ENCODE results near the gene ACVR1B.
A peak's percentile ranks its signal among the peaks of the same experiment; 100 is the strongest.

The ACVR1B gene

DNA sequence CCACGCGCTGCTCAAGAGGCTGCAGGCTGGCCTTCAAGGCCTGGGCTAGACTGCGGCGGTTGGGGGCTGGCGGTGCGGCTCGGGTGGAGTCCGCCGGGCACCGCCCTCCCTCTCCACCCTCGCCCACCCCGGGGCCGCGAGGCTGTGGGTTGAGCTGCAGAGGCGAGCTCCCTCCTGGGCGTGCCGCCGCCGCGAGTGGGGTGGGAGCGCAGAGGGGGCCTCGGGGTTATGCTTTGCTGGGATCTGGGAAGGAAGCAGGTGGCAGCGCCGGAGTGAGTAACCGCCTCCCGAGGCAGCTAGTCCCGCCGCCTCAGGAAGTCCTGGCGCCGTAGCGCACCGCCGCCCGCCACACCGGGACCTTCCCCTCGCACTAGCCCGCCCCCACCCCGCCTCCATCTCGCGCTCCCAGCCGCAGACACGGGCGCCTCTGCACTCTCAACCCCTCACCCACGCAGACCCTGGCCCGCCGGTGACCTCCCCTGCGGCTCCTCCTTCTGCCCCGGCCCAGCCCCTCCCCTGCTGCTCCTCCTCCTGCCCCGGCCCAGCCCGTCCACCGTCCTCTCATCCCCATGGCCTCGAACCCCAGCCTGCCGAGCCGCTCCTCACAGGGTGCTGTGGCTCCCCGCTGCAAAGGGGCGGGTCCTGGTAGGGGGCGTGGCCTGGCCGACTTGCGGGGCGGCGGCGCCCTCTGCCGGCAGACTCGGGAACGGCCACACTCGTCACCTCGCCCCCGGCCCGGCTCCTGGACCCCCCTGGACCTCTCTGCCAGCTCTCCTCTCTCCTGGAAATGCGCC is 71.9 kb downstream of the ACVR1B start:
- peak; percentile 86 for DNase-seq (ENCODE audit: low read depth)

DNA sequence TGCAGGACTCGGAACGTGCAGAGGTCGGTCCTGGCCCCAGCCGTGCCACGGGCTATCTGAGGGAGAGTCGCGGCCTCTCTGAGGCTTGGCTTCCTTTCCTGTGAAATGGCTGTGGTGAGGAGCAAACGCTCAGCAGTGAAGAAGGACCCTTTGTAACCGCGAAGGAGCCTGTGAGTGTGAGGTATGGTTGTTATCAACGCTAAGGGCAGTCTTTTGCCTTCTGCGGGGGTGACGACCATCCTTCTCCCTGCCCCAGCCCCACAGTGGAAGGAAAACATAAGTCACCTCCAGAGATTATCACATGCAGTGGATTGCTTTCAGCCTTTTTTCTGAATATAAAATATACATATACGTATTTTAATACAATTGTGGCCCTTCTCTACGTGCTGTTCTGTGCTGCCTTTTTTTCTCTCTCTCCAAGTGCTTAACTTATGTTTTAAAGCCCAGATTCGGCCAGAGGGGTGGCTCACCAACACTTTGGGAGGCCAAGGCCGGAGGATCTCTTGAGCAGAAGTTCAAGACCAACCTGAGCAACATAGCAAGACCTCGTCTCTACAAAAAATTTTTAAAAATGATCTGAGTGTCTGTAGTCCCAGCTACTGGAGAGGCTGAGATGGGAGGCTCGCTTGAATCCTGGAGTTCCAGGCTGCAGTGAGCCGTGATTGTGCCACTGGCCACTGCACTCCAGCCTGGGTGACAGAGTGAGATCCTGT is 72.6 kb downstream of the ACVR1B start:
- no peak for DNase-seq (ENCODE audit: low read depth)

DNA sequence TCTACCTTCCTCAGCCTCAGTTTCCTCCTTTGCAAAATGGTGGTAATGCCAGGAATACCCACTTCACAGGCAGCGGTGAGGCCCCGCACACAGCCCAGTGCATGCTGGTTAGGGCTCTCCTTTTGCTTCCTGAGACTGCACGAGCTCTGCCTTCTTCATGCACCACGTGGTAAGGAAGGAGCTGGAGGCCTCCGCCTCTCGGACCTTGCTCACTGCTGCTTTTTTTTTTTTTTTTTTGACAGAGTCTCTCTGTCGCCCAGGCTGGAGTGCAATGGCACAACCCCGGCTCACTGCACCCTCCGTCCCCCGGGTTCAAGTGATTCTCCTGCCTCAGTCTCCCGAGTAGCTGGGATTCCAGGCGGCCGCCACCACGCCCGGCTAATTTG is 73.3 kb downstream of the ACVR1B start:
- DNase-seq (ENCODE audit: low read depth): no peak

DNA sequence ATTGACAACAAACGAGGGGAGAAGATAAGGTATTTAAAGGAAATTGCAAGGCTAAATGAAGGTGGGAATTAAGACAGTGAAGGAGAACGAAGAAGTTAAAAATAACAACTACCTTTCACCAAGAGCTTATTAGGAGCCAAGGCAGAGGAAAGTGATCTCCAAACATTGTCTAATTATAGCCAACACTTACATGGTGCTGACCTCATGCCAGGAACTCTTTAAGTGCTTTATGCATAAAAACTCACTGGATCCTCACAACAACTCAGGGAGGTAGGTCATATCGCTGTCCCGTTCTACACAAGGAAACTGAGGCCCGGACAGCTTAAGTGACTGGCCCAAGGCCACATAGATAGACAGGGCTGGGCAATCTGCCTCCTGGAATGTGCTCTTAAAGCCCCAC is 74.8 kb downstream of the ACVR1B start:
- no peak for DNase-seq (ENCODE audit: low read depth)

DNA sequence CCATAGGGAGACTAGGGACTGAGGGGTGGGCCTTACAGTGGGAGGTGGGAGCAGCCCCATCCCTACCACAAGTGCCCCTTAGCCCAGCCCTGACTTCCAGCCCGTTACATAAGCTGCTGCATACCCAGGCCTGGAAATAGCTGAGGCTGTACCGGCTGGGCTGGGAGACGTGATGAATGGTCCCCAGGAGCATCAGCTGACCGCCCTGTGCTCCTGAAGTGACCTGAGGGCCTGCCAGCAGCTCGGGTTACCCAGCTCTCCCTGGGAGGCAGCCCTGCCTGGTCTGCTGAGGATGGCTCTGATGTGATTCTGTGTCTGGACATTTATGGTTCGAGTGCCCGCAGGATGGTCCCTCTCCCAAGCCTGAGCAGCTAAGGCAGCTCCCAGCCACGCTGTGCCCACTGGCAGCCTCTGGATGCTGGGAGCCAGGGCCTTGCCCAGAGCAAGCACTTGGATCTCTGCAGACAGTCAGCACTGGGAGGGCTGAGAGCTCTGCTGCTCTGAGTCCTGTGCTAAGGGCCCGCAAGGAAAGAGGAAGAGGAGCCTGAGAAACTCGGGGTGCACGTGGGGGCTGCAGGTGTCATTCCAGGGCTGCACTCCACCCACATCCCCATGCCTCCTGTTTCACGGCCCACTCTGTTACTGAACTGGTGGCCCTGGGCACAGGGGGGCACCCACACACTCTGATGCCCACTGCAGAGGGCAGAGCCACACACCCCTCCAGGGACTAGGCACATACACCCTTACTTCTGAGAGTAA is 75.8 kb downstream of the ACVR1B start:
- DNase-seq (ENCODE audit: low read depth): no peak

DNA sequence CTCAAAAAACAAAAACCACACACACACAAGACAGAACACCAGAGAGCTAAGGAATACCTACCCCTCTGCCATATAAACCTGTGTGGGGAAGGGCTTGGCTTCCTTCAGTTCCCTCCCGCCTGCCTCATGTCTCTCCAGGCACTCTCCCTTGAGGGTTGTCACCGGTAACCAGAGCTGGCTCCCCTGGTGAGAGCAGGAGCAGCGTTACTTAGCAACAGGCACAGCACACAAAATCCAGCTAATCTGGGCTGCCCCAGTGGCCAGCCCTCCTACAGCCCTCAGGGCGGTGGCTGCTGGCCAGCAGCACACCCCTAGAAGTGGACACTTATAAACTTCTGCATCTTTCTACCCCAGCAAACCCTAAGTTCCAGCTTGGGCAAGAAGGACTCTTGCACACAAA is 78.2 kb downstream of the ACVR1B start:
- no peak for DNase-seq (ENCODE audit: low read depth)

DNA sequence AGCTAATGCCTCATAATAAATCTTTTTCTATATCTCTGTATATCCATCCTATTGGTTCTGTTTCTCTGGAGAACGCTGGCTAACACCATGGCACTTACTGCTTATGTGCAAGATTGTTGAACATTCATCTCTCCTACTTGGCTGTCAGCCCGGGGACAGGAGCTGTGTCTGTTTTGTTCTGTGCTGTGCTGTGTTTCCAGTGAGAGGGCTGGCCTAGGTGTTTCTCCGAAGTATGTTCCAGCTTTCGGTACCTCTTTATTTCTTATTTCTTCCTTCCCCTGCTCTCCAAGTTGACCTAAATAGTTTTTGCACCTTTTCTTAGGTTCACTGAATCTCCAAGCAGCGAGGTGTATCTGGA is 80.9 kb downstream of the ACVR1B start:
- no peak for DNase-seq (ENCODE audit: low read depth)

DNA sequence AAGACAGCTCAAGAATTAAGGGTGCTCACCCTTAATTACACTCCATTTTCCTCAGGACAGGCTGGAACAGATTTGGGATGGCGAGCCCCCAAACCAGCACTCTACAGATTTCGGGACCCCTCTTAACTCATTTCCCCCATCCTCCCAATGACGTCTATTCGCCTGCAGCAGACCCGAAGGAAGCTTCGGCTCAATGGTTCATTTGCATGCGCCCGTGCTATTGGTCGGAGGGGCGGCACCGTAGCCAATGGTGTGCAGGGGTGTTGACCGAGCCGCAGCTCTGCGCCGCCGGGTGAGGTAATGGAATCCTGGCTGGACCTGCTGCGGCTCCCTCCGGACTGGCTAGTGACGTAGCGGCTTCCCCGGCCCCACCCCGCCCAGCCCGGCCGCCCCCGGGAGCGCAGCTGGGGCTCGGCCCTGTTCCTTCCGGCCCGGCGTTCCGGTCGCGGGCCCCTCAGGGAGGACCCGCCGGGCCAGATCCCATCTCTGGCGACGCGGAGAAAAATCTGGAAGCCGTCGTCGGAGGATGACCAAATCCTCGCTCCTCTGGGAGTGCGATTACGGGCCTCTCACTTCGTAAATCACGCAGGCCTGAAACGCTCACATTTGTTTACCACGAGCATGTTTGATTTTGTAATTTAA is 81.4 kb downstream of the ACVR1B start:
- peak; percentile 80 for DNase-seq (ENCODE audit: low read depth)

DNA sequence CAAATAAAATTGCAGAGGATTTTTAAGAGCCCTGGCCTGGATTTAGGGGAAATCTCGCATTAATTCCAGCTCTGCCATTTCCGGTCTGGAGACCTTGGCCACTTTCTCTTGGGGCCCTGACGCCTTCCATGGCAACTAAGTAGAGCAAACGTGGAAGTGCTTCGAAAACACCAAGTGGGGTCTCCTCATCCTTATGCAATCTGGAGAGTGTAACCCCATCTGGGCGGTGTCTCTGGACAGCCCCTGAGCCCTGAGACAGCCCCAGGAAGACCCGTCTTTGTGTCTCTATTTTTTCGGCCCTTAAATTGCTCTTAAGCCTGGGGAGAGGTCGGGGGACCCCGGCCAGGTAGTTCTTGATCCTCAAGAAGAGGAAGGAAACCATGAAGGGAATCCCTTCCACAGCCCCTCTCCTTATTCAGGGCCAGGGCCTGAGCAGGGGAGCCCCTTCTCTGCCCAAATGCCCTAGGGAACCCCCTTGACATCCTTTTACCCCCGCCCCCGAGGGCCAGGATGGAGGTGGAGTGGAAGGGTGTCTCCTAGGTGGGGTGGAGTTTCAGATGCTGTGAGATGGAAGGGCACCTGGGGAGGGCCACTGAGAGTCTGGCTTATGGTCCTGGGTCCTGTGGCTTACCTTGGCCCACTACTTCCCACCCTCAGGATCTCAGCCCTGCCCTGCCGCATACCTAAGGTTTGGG is 82.1 kb downstream of the ACVR1B start:
- DNase-seq (ENCODE audit: low read depth): no peak

DNA sequence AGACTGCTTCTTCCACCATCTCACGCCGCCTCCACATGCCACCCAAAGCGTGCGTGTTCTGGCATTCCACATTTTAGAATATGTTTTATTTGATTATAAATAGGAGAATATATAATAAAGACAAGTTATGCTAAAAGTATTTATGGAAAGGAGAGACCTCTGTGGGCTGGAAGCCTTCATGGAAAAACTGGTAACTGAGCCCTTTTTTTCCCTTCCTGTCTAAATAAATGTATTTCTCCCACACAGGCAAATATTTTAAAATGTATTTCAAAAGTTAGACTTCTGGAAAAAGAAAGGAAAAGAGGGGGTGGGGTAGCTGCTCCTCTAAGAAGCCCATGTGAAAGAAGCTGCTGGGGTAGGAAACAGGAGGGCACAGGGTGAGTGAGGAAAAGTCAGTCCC is 83.7 kb downstream of the ACVR1B start:
- no peak for DNase-seq (ENCODE audit: low read depth)

DNA sequence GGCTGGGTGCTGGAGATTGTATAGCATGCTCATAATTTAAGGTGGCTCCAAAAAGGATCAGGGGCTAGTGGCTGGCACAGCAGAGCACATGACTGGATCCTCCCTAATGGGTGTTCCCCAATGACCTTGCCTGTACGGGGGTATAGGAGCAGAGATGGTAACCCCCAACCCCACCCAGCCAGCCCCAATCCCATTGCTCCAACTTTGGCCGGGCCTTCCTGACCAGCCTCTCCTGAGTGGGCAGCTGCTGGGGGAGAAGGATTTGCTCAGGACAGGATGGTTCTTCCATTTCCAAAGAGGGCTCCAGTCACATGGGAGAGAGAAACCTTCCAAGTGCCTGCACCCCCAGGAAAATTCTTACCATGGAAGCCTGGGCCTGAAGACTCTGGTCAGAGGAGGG is 84.4 kb downstream of the ACVR1B start:
- no peak for DNase-seq (ENCODE audit: low read depth)

DNA sequence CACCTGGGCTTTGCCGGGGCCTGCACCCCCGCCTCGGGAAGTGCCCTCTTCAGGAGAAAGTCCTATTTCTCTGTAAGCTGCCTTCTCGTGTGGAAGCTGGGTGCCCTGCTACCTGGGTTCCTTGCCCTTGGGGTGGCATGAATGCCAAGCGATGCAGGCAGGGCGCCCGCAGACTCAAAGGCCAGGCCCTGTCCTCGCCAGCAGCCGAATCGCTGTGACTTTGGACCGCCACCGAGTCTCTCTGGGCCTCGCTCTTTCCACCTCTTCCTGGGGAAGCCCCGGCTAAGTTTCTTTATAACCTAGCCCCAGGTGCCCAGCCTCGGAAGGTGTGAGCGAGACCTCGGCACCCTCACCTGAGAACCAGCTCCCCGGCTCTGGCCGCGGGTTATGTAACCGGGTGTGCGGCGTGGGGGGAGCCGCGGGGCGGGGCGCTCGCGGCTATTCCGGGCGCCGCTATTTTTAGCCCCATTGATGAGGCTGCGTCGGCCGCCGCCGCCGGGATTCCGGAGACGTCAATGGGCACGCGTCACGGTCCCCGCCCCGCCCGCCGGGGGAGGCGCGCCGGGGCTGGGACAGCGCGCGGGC is 85.2 kb downstream of the ACVR1B start:
- peak; percentile 73 for DNase-seq (ENCODE audit: low read depth)

DNA sequence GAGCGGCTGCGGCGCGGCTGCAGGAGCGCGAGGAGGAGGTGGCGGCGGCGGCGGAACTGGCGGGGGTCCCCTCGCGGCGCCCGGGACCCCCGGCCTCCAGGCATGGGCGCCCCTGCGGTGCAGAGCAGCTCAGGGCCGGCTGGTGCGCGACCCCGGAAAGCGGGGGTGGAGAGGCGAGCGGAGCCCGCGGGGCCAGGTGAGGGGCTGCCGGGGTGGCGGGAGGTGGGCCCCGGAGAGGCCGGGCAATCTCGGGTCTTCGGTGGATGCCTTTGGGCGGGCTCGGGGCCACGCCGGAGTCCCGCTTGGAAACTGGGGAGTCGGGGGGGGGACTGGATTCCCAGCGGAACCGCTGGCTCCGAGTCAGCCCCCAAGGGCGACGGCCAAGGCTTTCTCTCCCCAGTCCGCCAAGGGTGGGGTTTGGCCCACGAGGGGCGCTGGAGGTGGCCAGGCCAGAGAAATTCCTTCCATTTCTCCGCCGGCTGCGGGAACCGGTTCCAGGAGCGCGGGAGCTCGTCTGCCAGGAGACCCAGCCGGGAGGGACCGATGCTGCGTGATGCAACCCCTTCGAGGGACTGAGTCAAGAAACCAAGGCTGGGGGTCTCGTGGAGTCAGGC is 85.9 kb downstream of the ACVR1B start:
- DNase-seq (ENCODE audit: low read depth): no peak

DNA sequence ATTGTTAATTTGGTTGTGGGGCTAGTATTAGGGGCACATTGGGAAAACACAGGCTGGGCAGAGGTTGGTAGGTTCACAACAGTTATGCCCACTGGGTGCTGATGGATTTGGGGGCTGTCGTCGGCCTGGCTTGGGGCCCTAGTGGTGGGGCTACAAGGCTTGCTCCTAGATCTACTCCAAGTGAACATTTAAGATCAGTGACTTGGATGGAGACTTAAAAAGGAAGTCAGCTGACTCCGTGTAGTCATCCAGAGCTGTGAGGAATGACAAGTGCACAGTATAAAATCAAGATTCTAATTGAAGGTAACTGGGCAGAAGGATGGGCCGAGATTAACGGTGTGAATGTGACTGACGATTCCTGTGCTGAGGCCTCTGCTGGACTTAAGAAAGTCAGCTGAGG is 86.9 kb downstream of the ACVR1B start:
- no peak for DNase-seq (ENCODE audit: low read depth)

DNA sequence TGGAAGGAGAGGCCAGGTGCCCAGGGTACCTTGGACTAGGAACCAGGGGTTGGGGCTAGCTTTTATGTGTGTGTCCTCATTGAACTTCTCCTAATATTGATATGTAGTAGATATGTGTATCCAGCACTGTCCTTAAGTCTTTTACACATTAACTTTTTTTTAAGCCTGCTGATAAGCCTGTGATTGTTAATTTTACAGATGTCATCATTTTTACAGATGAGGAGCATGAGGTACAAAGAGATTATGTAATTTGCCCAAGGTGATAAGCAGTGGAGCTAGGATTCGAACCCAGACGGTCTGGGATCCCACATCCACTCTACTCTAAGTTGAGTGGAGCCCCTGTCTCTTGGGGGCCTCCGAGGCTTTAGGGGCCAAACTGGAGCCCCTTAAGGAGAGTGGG is 89.5 kb downstream of the ACVR1B start:
- no peak for DNase-seq (ENCODE audit: low read depth)

DNA sequence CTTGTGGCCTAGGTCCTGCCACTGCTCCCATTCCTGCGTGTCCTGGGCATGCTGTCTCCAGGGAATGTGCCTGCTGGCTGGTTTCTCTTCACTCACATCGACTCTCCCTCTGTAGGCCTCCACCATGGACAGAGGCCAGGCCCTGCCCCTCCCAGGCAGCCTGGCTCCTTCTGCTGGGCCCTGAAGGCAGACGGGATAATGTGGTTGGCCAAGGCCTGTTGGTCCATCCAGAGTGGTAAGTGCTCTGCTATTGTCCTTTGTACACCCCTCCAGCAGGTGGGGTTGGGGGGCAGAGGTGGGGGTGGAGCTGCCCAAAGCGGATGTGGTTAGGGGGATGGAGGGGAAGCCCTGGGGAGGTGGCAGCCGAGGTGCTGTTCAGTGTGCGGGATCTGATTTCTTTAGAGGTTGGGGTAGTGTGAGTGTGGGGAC is 90.2 kb downstream of the ACVR1B start:
- DNase-seq (ENCODE audit: low read depth): peak; percentile 40

DNA sequence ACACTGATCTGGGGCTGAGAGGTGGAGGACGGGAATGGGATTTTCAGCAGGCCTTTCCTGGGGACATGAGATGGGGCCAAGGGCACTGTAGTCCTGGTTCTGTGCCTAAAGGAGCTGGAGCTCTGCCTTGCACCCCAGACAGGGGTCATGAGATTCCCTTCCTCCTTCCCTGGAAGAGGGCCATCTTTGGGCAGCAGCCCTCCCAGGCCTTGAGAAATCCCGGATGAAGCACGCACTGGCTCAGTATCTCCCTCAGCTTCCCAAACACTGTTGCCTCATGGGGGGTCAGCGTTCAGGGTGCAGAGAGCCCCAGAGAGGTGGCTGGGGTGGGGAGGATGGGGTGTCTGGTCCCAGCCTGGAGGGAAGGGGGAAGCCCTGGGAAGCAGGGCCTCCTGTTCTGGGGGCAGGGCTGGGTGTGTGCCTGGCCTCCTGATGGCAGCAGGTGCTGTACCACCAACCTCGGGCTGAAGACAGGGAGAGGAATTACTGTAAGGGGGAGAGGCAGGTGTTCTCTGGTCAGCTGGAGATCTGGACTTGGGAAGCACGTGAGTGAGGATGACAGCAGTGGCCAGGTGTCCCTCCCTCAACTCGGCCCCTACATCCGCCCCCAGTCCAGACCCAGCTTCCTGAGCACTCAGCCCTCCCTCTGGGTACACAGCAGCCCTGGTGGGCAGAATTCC is 91.3 kb downstream of the ACVR1B start:
- no peak for DNase-seq (ENCODE audit: low read depth)

DNA sequence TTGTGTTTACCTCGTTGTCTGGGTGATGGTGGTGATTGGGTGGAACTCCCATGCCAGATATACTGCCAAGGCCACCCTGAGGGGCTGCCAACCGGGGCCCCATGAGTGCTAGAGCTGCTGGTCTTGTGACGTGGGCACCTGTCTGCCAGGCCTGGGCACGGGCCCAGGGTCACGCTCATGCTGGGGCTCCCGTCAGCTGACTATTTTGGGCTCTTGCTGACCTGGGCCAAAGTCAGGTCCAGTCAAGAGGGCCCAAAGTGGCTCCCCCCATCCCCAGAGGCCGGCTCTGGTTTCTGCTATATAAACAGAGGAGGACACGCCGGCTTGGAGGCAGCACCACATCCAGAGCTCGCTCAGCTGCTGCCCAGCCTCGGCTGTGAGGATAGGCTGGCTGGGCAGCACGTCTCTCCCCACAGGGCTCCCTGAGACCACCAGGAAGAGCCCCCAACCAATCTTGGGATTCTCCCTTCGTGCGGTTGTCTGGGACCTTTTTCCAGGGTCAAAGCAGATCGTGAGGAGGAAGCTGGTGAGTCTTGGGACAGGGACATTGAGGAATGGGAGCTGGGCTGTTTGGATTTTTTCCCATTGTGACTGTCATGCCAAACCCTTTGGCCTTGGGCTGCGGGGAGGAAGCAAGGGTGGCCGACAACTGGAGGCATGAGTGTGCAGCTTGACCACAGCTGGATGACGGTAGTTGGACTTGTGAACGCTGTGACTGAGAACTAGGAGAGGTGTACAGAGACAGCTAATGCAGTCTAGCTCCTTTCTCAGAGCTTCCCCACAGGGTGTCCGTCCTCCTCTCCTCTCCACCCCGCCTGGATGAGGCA is 92.1 kb downstream of the ACVR1B start:
- DNase-seq (ENCODE audit: low read depth): no peak

DNA sequence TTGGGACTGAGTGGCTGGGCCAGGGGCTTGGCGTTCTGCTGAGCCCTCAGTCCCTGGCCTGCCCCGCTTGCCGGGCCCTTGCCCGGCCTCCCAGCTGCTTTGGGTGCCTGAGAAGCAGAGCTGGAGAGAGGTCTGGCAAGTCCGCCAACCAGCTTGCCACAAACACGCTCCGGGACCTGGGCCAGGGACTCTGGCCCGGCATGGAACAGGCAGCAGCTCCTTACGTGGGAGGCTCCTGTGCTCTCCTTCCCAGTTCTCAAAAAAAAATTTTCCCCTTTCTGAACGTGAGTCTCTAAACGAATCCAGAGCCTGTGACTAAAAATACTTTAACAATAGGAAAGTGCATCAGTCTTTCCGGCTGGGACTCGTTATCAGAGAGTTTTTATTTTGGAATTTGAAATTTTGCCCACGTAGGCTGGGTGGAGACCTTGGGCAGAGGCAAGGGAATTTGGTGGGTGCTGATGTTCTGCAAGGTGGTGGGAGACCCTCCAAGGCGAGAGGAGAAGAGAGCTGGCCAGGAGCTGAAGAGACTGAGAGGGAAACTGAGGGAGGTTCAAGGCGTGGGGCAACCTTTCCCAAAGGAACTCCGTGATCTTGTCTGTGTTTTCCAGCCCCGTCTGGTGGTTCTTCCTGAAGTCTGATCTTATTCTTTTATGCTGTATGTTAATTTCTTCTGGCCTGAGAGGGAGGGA is 92.9 kb downstream of the ACVR1B start:
- no peak for DNase-seq (ENCODE audit: low read depth)
